B cell (primary cell): ENCODE measurements around the gene HTR1B. TPM values are rescaled to one million over a fixed set of nuclear protein-coding genes. Genes with fewer than 3 reads are reported as not detected.
A peak's percentile ranks its signal among the peaks of the same experiment; 100 is the strongest.

Experiments used
- ATAC-seq: fragments of 200-7000 bp; cut with Tn5 transposase; one replicate; pipeline ENCODE4 v1.10.0; 2021; ENCODE audit warnings: low read depth, mild to moderate bottlenecking, moderate number of reproducible peaks, moderate library complexity
- CTCF ChIA-PET: fragments of 350-600 bp; sonication (Branson Sonifier 250); formaldehyde crosslinking; loops from one replicate; lab custom pipeline; 2021; ENCODE audit warnings: antibody characterized with exemption, inconsistent platforms; lab: Charles Lee
- POLR2A ChIA-PET: fragments of 350-600 bp; sonication (Branson Sonifier 250); formaldehyde crosslinking; loops from one replicate; lab custom pipeline; 2021; ENCODE audit warnings: antibody characterized with exemption; lab: Charles Lee
- DNase-seq: peaks from one replicate; pipeline ENCODE4 v3.0.0; 2013
- H2AFZ ChIP-seq: 2 replicates; pipeline ENCODE4 v1.6.1; 2012; ENCODE audit warnings: mild to moderate bottlenecking, low read depth, low read length; ENCODE audit not compliant: insufficient read depth, poor library complexity, severe bottlenecking
- H3K27ac ChIP-seq, 2 donors: 1 replicate in 1 of 2; 2 replicates in 1 of 2; pipeline ENCODE4 v1.5.1; 2012 to 2013; ENCODE audit warnings: low read length in 2 of 2, mild to moderate bottlenecking in 2 of 2, moderate library complexity in 1 of 2
- H3K27me3 ChIP-seq, 4 experiments: fragments of 200-600 bp in 1 of 4; sonication (generic) in 1 of 4; replicated peaks in 1 of 4; 1 replicate in 2 of 4; 2 replicates in 2 of 4; pipeline versions ENCODE4 v1.6.1 to v1.7.0; 2013 to 2016; ENCODE audit warnings: low read length in 3 of 4, mild to moderate bottlenecking in 2 of 4, mixed read lengths in 1 of 4, moderate library complexity in 1 of 4; ENCODE audit not compliant: insufficient read depth in 4 of 4, control insufficient read depth in 3 of 4; ENCODE audit errors: control extremely low read depth in 1 of 4
- H3K36me3 ChIP-seq, 2 experiments: replicated peaks in 1 of 2; 1 replicate in 1 of 2; 2 replicates in 1 of 2; pipeline versions ENCODE4 v1.6.1 to v1.7.1; 2013; ENCODE audit warnings: low read length in 1 of 2; ENCODE audit not compliant: insufficient read depth in 2 of 2, control insufficient read depth in 1 of 2; ENCODE audit errors: control extremely low read depth in 1 of 2, extremely low read depth in 1 of 2
- H3K4me1 ChIP-seq, 2 donors: fragments of 200-600 bp in 1 of 2; sonication (generic) in 1 of 2; 1 replicate in 1 of 2; 2 replicates in 1 of 2; pipeline versions ENCODE4 v1.5.1 to v1.6.1; 2013 to 2017; ENCODE audit warnings: low read length in 2 of 2; ENCODE audit not compliant: control insufficient read depth in 2 of 2, insufficient read depth in 2 of 2
- H3K4me2 ChIP-seq: replicated peaks from 2 replicates; pipeline ENCODE3; 2012; ENCODE audit warnings: mild to moderate bottlenecking, low read depth, low read length; ENCODE audit not compliant: poor library complexity, severe bottlenecking
- H3K4me3 ChIP-seq, 5 experiments: fragments of 200-600 bp in 1 of 5; sonication (generic) in 1 of 5; 1 replicate in 3 of 5; 2 replicates in 2 of 5; pipeline versions ENCODE4 v1.5.1 to v1.7.0; 2011 to 2016; ENCODE audit warnings: low read length in 4 of 5, mild to moderate bottlenecking in 4 of 5, low read depth in 2 of 5, control low read depth in 1 of 5, moderate library complexity in 1 of 5; ENCODE audit not compliant: insufficient read depth in 1 of 5; ENCODE audit errors: control extremely low read depth in 1 of 5, extremely low read depth in 1 of 5
- H3K79me2 ChIP-seq: fragments of 200-600 bp; sonication (generic); one replicate; pipeline ENCODE4 v1.6.0; 2016; ENCODE audit warnings: low read length; ENCODE audit not compliant: control insufficient read depth, insufficient read depth
- H3K9ac ChIP-seq: fragments of 200-600 bp; sonication (generic); 2 replicates; pipeline ENCODE4 v1.6.1; 2017; ENCODE audit warnings: mild to moderate bottlenecking, low read length, moderate library complexity
- H3K9me3 ChIP-seq, 3 donors: one replicate each; pipeline versions ENCODE4 v1.6.1 to v1.7.1; 2013; ENCODE audit warnings: low read length in 2 of 3; ENCODE audit not compliant: control insufficient read depth in 2 of 3, insufficient read depth in 1 of 3; ENCODE audit errors: control extremely low read depth in 1 of 3
- H4K20me1 ChIP-seq: 2 replicates; pipeline ENCODE4 v1.6.0; 2012; ENCODE audit warnings: mild to moderate bottlenecking, low read length; ENCODE audit not compliant: insufficient read depth, control insufficient read depth, poor library complexity, severe bottlenecking
- H3K27ac Mint-ChIP-seq: one replicate; pipeline ENCODE4 v1.8.0; 2021; ENCODE audit warnings: mixed read lengths
- H3K27me3 Mint-ChIP-seq: one replicate; pipeline ENCODE4 v1.8.0; 2021; ENCODE audit warnings: mixed read lengths
- H3K4me1 Mint-ChIP-seq: one replicate; pipeline ENCODE4 v1.8.0; 2021; ENCODE audit warnings: mixed read lengths
- H3K4me3 Mint-ChIP-seq: one replicate; pipeline ENCODE4 v1.8.0; 2021; ENCODE audit warnings: mixed read lengths
- H3K9me3 Mint-ChIP-seq: one replicate; pipeline ENCODE4 v1.8.0; 2022; ENCODE audit warnings: mixed read lengths; ENCODE audit not compliant: insufficient read depth
- EZH2 ChIP-seq: IDR thresholded peaks from 2 replicates; pipeline ENCODE4 v1.6.1; 2012; ENCODE audit warnings: borderline replicate concordance, low read depth, mild to moderate bottlenecking, moderate library complexity, low read length; ENCODE audit not compliant: insufficient read depth, poor library complexity, severe bottlenecking
- WGBS: methylation state at CpG from one replicate; pipeline ENCODE4 v1.1.5; 2013; ENCODE audit warnings: missing lambda C conversion rate; ENCODE audit not compliant: insufficient coverage; 5-methylcytosine and 5-hydroxymethylcytosine counted together
- intact Hi-C: fragments of 100-400 bp; cut with micrococcal nuclease; formaldehyde crosslinking; loops from one replicate; pipeline ENCODE4 v1.10.0; 2022
- polyA plus RNA-seq: library from polyadenylated mRNA; depleted of rRNA; stranded (reverse); fragments of >200 nt; gene quantifications from 2 replicates; pipeline ENCODE4 v1.2.3, GENCODE V29; 2012
- total RNA-seq, 2 donors: library from RNA; stranded (reverse); fragments of 120-200 nt in 1 of 2; gene quantifications; 1 replicate in 1 of 2; 2 replicates in 1 of 2; pipeline versions ENCODE4 v1.2.3 to v1.2.4, GENCODE V29; 2013 to 2022
- TF ChIP-seq, protein P1 (sequence below): fragments of 200-600 bp; IDR thresholded peaks from one replicate; pipeline ENCODE4 v1.8.0; 2022; ENCODE audit warnings: antibody characterized with exemption, mild to moderate bottlenecking

HTR1B gene
- total and polyA plus RNA-seq, 2 donors (not counting 1 experiment from before 2014, with no cell fraction given), result 0.04 TPM; not detected in 1

DNA sequence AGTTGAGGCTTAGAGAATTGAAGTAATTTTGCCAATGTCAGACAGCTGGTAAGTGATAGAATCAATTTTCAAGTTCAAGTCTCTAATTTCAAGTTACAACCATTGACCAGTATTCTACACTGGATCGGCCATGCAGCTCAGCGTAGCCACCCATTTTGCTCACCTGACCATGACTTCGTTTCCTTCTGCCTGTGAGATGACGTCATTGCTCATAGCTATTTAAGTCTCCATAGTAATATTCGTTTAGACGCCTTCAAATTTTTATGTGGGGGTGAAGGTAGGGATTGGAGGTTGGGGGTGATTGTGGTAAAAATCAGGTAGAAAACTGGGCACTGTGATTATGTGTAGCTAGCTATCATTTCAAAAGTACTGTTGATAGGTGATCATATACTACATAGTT, 5.6 kb upstream of the HTR1B start:
- H3K27ac ChIP-seq, result no peak overlapping the region
- no peak overlapping the region for H3K4me3 Mint-ChIP-seq
- no peak for DNase-seq
- intact Hi-C loops, result no loop called here
- ChIA-PET POLR2A (no interaction called here), CTCF (interaction anchor here (1.3 kb wide), 1 partner anchor 12 kb away, joined by 3 read pairs; no protein-coding TSS in a partner anchor)
- no CpG with 5 or more reads among the region's 6 CpGs for WGBS
- H3K9me3 ChIP-seq, result peaks cover 0 to 14% (median 0%) of the 10 kb centered on the region in 3 donors
- no peak overlapping the region for H3K9ac ChIP-seq
- no peak overlapping the region for H3K27ac Mint-ChIP-seq
- H3K4me1 Mint-ChIP-seq, result peaks cover 14% of the 10 kb centered on the region
- no peaks in the 10 kb centered on the region for H3K9me3 Mint-ChIP-seq
- no peak overlapping the region for H3K4me2 ChIP-seq
- H3K36me3 ChIP-seq, result no peaks in the 10 kb centered on the region
- H3K79me2 ChIP-seq, result no peaks in the 10 kb centered on the region
- ATAC-seq, result no peak
- no peaks in the 10 kb centered on the region for H4K20me1 ChIP-seq
- H3K27me3 ChIP-seq, result peaks cover 2 to 37% (median 21%) of the 10 kb centered on the region in 4 experiments
- no peak overlapping the region for H2AFZ ChIP-seq
- TF ChIP-seq, protein P1, sequence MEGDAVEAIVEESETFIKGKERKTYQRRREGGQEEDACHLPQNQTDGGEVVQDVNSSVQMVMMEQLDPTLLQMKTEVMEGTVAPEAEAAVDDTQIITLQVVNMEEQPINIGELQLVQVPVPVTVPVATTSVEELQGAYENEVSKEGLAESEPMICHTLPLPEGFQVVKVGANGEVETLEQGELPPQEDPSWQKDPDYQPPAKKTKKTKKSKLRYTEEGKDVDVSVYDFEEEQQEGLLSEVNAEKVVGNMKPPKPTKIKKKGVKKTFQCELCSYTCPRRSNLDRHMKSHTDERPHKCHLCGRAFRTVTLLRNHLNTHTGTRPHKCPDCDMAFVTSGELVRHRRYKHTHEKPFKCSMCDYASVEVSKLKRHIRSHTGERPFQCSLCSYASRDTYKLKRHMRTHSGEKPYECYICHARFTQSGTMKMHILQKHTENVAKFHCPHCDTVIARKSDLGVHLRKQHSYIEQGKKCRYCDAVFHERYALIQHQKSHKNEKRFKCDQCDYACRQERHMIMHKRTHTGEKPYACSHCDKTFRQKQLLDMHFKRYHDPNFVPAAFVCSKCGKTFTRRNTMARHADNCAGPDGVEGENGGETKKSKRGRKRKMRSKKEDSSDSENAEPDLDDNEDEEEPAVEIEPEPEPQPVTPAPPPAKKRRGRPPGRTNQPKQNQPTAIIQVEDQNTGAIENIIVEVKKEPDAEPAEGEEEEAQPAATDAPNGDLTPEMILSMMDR, result no peak
- TF ChIP-seq EZH2, result no peak
- H3K4me1 ChIP-seq, result peaks cover 16 to 17% of the 10 kb centered on the region in 2 donors
- no peak overlapping the region for H3K4me3 ChIP-seq
- peaks cover 39% of the 10 kb centered on the region for H3K27me3 Mint-ChIP-seq

DNA sequence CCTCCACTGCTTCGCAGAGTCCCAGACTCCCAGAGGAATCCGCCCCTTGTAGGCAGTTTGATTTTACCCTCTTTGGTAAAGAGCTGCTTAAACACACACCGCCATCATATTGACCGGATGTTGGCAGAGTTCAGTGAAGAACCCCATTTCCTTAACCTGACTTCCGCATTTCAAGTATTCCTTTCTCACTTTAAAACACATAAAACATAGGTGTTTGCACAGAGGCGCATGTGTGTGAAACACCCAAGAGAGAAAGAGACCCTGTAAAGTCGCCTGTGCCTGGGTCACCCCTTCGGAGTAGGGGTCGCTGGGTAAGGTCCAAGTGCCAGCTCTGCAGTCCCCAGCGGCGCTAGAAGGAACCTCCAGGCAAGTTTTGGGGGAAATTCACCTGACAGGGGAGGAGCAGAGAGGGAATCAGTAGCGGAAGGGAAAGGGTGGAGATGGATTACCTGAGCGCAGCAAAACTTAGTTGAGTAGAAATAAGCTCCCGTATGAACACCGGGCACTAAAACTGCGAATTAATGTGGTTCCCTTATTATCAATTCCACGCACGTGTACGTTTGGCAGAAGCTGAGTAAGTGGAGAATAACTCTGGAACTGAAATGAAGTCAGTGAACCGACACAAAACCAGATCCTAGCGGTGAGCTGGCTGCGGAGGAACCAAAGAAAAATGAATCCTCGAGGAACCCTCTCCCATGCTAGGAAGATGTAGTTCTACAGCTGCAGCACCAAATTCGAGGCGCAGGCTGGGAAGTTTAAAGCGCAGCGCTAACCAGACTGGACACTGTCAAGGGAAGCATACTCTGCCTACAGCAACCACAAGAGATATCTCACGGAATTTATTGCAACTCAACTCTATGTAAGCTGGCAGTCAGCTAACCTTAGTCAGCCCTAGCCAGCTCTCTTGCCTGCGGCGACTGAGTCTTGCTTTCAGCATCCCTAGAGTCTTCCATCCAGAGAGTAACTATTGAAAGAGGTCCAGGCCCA, 3.5 kb upstream of the HTR1B start:
- DNase-seq (peak; percentile 37), ATAC-seq (peak; percentile 24)
- CTCF ChIA-PET, result no interaction called here

More for the DNA sequence above, 3.5 kb upstream of the HTR1B start:
- no peaks in the 10 kb centered on the region for H3K36me3 ChIP-seq
- no peaks in the 10 kb centered on the region for H4K20me1 ChIP-seq
- H3K9me3 ChIP-seq, result peaks cover 0 to 36% (median 0%) of the 10 kb centered on the region in 3 donors
- peak overlapping the region; percentile 66 for H3K9ac ChIP-seq
- Mint-ChIP-seq H3K9me3 (no peaks in the 10 kb centered on the region), H3K4me3 (peak overlapping the region; percentile 86), H3K27ac (peak overlapping the region; percentile 50), H3K27me3 (peaks cover 54% of the 10 kb centered on the region), H3K4me1 (peaks cover 19% of the 10 kb centered on the region)
- peak overlapping the region; percentile 88 for H2AFZ ChIP-seq
- 24% methylated on average over 21 of the region's 30 CpGs for WGBS
- no peak overlapping the region for H3K27ac ChIP-seq
- peak overlapping the region; percentile 51 to 78 (median 63) for H3K4me3 ChIP-seq
- POLR2A ChIA-PET, result no interaction called here
- no peaks in the 10 kb centered on the region for H3K79me2 ChIP-seq
- H3K4me2 ChIP-seq, result peak overlapping the region; percentile 73
- H3K4me1 ChIP-seq, result peaks cover 28 to 30% of the 10 kb centered on the region in 2 donors
- intact Hi-C loops, result no loop called here
- TF ChIP-seq, protein P1, result no peak
- no peak for TF ChIP-seq EZH2
- H3K27me3 ChIP-seq, result peaks cover 2 to 59% (median 32%) of the 10 kb centered on the region in 4 experiments
